HepG2 (cell line): Measurements from ENCODE around the gene DCST2. TPM values are rescaled to one million over a fixed set of nuclear protein-coding genes. Genes with fewer than 3 reads are reported as not detected.
A peak's percentile ranks its signal among the peaks of the same experiment; 100 is the strongest.

ENCODE experiments used
- CEBPB ChIP-seq: IDR thresholded peaks from 2 replicates; pipeline ENCODE4 v1.6.1; 2011; ENCODE audit warnings: low read depth, low read length, improper control_type of control experiment, borderline replicate concordance
- CEBPG ChIP-seq: IDR thresholded peaks from 2 replicates; pipeline ENCODE4 v1.6.1; 2016
- FIP1L1 ChIP-seq: fragments of 200-400 bp; formaldehyde crosslinking; IDR thresholded peaks from 2 replicates; pipeline ENCODE4 v1.6.1; 2018; ENCODE audit warnings: low read depth, mild to moderate bottlenecking, low read length, moderate library complexity, borderline replicate concordance; ENCODE audit not compliant: insufficient read depth
- GATAD2A ChIP-seq: IDR thresholded peaks from 2 replicates; pipeline ENCODE4 v1.6.1; 2016
- GTF2F1 ChIP-seq: fragments of 150-350 bp; IDR thresholded peaks from 2 replicates; pipeline ENCODE4 v1.6.1; 2014; ENCODE audit warnings: low read length
- HNF4A ChIP-seq: sonication (generic); formaldehyde crosslinking; IDR thresholded peaks from 2 replicates; pipeline ENCODE4 v1.4.0; 2020; ENCODE audit warnings: missing genetic modification reagents
- ISX ChIP-seq: sonication (generic); formaldehyde crosslinking; conservative IDR thresholded peaks from 2 replicates; pipeline ENCODE4 v1.5.0; 2020; ENCODE audit warnings: missing genetic modification reagents
- KDM3A ChIP-seq: IDR thresholded peaks from 2 replicates; pipeline ENCODE4 v1.6.1; 2018; ENCODE audit warnings: low read depth, missing compliant biosample characterization
- KLF6 ChIP-seq: IDR thresholded peaks from 2 replicates; pipeline ENCODE4 v1.8.0; 2016; ENCODE audit warnings: missing biosample characterization, missing genetic modification reagents
- MYC ChIP-seq: sonication (generic); formaldehyde crosslinking; IDR thresholded peaks from 2 replicates; pipeline ENCODE4 v1.9.0; 2021; ENCODE audit warnings: missing genetic modification reagents, borderline replicate concordance
- NONO ChIP-seq, 2 experiments: fragments of 450-650 bp in 1 of 2; sonication (generic) in 1 of 2; formaldehyde crosslinking in 1 of 2; IDR thresholded peaks in 1 of 2; conservative IDR thresholded peaks in 1 of 2; 2 replicates each; pipeline versions ENCODE4 v1.6.1 to v1.8.0; 2017 to 2022; ENCODE audit warnings: mild to moderate bottlenecking in 1 of 2, missing genetic modification reagents in 1 of 2, moderate library complexity in 1 of 2
- NR2F1 ChIP-seq, 2 experiments: fragments of 450-650 bp in 1 of 2; formaldehyde crosslinking in 1 of 2; IDR thresholded peaks; 2 replicates each; pipeline versions ENCODE4 v1.5.0 to v1.6.1; 2016 to 2020; ENCODE audit warnings: mild to moderate bottlenecking in 1 of 2, missing compliant biosample characterization in 1 of 2, missing genetic modification reagents in 1 of 2, moderate library complexity in 1 of 2
- RARA ChIP-seq: IDR thresholded peaks from 2 replicates; pipeline ENCODE4 v1.6.1; 2016; ENCODE audit warnings: missing genetic modification reagents, missing compliant biosample characterization
- SALL1 ChIP-seq: sonication (generic); formaldehyde crosslinking; IDR thresholded peaks from 2 replicates; pipeline ENCODE4 v1.8.0; 2022; ENCODE audit warnings: mild to moderate bottlenecking, missing genetic modification reagents
- SIX1 ChIP-seq: sonication (generic); formaldehyde crosslinking; IDR thresholded peaks from 2 replicates; pipeline ENCODE4 v1.4.0; 2020; ENCODE audit warnings: missing genetic modification reagents, borderline replicate concordance
- SMAD1 ChIP-seq: sonication (generic); formaldehyde crosslinking; IDR thresholded peaks from 2 replicates; pipeline ENCODE4 v1.4.0; 2020; ENCODE audit warnings: missing genetic modification reagents, low read depth, mild to moderate bottlenecking, borderline replicate concordance
- SMARCE1 ChIP-seq: fragments of 450-650 bp; IDR thresholded peaks from 2 replicates; pipeline ENCODE4 v1.6.1; 2017; ENCODE audit warnings: borderline replicate concordance
- THRA ChIP-seq: sonication (generic); formaldehyde crosslinking; IDR thresholded peaks from 2 replicates; pipeline ENCODE4 v1.4.0; 2020; ENCODE audit warnings: missing genetic modification reagents, borderline replicate concordance
- TRIM22 ChIP-seq: fragments of 450-650 bp; IDR thresholded peaks from 2 replicates; pipeline ENCODE4 v1.6.1; 2017
- ZMYM4 ChIP-seq: sonication (generic); formaldehyde crosslinking; IDR thresholded peaks from 2 replicates; pipeline ENCODE4 v1.8.1; 2023; ENCODE audit warnings: mild to moderate bottlenecking, missing genetic modification reagents
- ZNF264 ChIP-seq: sonication (generic); formaldehyde crosslinking; IDR thresholded peaks from 2 replicates; pipeline ENCODE4 v1.4.0; 2020; ENCODE audit warnings: missing genetic modification reagents
- ZNF292 ChIP-seq: sonication (generic); formaldehyde crosslinking; IDR thresholded peaks from 2 replicates; pipeline ENCODE4 v1.8.1; 2022; ENCODE audit warnings: mild to moderate bottlenecking, low read depth, missing genetic modification reagents, borderline replicate concordance
- ZNF331 ChIP-seq: sonication (generic); formaldehyde crosslinking; IDR thresholded peaks from 2 replicates; pipeline ENCODE4 v1.4.0; 2020; ENCODE audit warnings: missing genetic modification reagents
- ZNF501 ChIP-seq: sonication (generic); formaldehyde crosslinking; IDR thresholded peaks from 2 replicates; pipeline ENCODE4 v1.5.1; 2020; ENCODE audit warnings: mild to moderate bottlenecking, moderate library complexity, missing genetic modification reagents
- polyA plus RNA-seq, 8 experiments: library from polyadenylated mRNA; depleted of rRNA in 3 of 8; stranded (reverse) in 7 of 8; unstranded in 1 of 8; fragments of >200 nt; fragmentation: Illumina TruSeq in 4 of 8; extraction: Trizol in 4 of 8; gene quantifications; 2 replicates each; pipeline versions ENCODE4 v1.2.1 to v1.2.3, GENCODE V29; 2011 to 2016; ENCODE audit warnings: low read depth in 4 of 8, missing spikeins in 1 of 8, mixed read lengths in 1 of 8; ENCODE audit not compliant: insufficient read depth in 1 of 8
- total RNA-seq, 5 experiments: library from RNA; depleted of rRNA; stranded (reverse); fragments of >200 nt; fragmentation: Illumina TruSeq; extraction: Trizol; gene quantifications; 2 replicates each; pipeline ENCODE4 v1.2.3, GENCODE V29; 2016; ENCODE audit warnings: low read depth in 1 of 5

Gene DCST2
- total and polyA plus RNA-seq, 2 of the 13 experiments (the other 11 are each of a cell fraction or from before 2014, with no cell fraction given), result 0.74 TPM; not detected in 1

- peak; percentile 64; the same call in 1 of the 2 replicates for TF ChIP-seq CEBPB
- TF ChIP-seq TRIM22, result no peak
- TF ChIP-seq KLF6 (CRISPR knock-in tag), result 0 out of 2 replicates have a peak, but pooled peaks have one; percentile 25
- peak; percentile 93 for TF ChIP-seq CEBPG
- 0 out of 2 replicates have a peak, but pooled peaks have one; percentile 10 for TF ChIP-seq RARA (CRISPR knock-in tag)
- peak; percentile 79 for TF ChIP-seq ZNF331 (CRISPR knock-in tag)
- TF ChIP-seq SMARCE1, result no peak
- TF ChIP-seq SMAD1 (CRISPR knock-in tag), result no peak
- no peak for TF ChIP-seq NONO (IDR thresholded peaks at IDR 0.05)
- TF ChIP-seq NONO (CRISPR knock-in tag; conservative IDR thresholded peaks at IDR 0.05), result 0 out of 2 replicates have a peak, but pooled peaks have one; percentile 23
- TF ChIP-seq HNF4A, result peak; percentile 58
- TF ChIP-seq NR2F1 (CRISPR knock-in tag; IDR thresholded peaks at IDR 0.05), result 0 out of 4 replicates have a peak, but pooled peaks of 1 of the 2 experiments have one; percentile 17
- TF ChIP-seq ZNF264 (CRISPR knock-in tag), result peak; percentile 93
- TF ChIP-seq ZMYM4 (CRISPR knock-in tag), result 0 out of 2 replicates have a peak, but pooled peaks have one; percentile 41
- TF ChIP-seq KDM3A (CRISPR knock-in tag), result no peak
- 0 out of 2 replicates have a peak, but pooled peaks have one; percentile 24 for TF ChIP-seq ZNF292 (CRISPR knock-in tag)
- no peak for TF ChIP-seq ISX (CRISPR knock-in tag)
- 0 out of 2 replicates have a peak, but pooled peaks have one; percentile 20 for TF ChIP-seq ZNF501 (CRISPR knock-in tag)
- TF ChIP-seq SIX1 (CRISPR knock-in tag), result peak; percentile 42; the same call in 1 of the 2 replicates
- TF ChIP-seq GTF2F1, result no peak
- 0 out of 2 replicates have a peak, but pooled peaks have one; percentile 31 for TF ChIP-seq MYC (CRISPR knock-in tag)
- TF ChIP-seq FIP1L1, result no peak
- TF ChIP-seq SALL1, result 0 out of 2 replicates have a peak, but pooled peaks have one; percentile 12
- TF ChIP-seq THRA (CRISPR knock-in tag), result peak; percentile 48; the same call in 1 of the 2 replicates
- TF ChIP-seq GATAD2A, result 0 out of 2 replicates have a peak, but pooled peaks have one; percentile 47
Measured at GRCh38 chr1:155048449-155049334, 15.1 kb upstream of the DCST2 start (continued).
